H1 (cell line): ENCODE results near the gene RABEP1. TPM values are rescaled to one million over a fixed set of nuclear protein-coding genes. Genes with fewer than 3 reads are reported as not detected.
"Not testable (repeated sequence)": the region's sequence is repeated elsewhere in the genome, so short reads cannot be mapped to it uniquely, and the experiment has no call there.

Experiments
- CTCF ChIA-PET: fragments of 300-600 bp; sonication (Branson Sonifier 250); formaldehyde crosslinking; loops from one replicate; lab custom pipeline; 2021; ENCODE audit not compliant: partially characterized antibody; lab: Charles Lee
- POLR2A ChIA-PET: fragments of 300-600 bp; sonication (Branson Sonifier 250); formaldehyde crosslinking; loops from one replicate; lab custom pipeline; 2021; ENCODE audit warnings: inconsistent platforms; ENCODE audit not compliant: partially characterized antibody; lab: Charles Lee
- DNase-seq, 2 experiments: peaks; one replicate each; pipeline versions ENCODE4 v3.0.0 to v3.0.0-alpha.2; 2010 to 2022; ENCODE audit warnings: low spot score in 2 of 2, low read depth in 1 of 2, mixed read lengths in 1 of 2
- FAIRE-seq: peaks from 2 replicates; lab custom pipeline; 2011; peaks lifted over from hg19 to GRCh38; lab: Jason Lieb, UNC
- H2AFZ ChIP-seq: 2 replicates; pipeline ENCODE4 v1.8.1; 2012; ENCODE audit warnings: low read length, inconsistent platforms
- H2AK5ac ChIP-seq: 2 replicates; pipeline ENCODE4 v1.6.1; 2013; ENCODE audit warnings: low read depth, low read length
- H2BK120ac ChIP-seq: replicated peaks from 2 replicates; pipeline ENCODE3; 2013; ENCODE audit warnings: low read depth, low read length, inconsistent platforms
- H2BK12ac ChIP-seq: 2 replicates; pipeline ENCODE4 v1.6.1; 2013; ENCODE audit warnings: low read depth, low read length
- H2BK15ac ChIP-seq: 2 replicates; pipeline ENCODE4 v1.6.1; 2013; ENCODE audit warnings: low read length
- H2BK20ac ChIP-seq: 2 replicates; pipeline ENCODE4 v1.6.1; 2013; ENCODE audit warnings: low read length
- H2BK5ac ChIP-seq: 2 replicates; pipeline ENCODE4 v1.6.1; 2013; ENCODE audit warnings: low read depth, low read length
- H3K14ac ChIP-seq: 2 replicates; pipeline ENCODE4 v1.6.1; 2013; ENCODE audit warnings: inconsistent platforms; ENCODE audit not compliant: insufficient read length
- H3K18ac ChIP-seq: 2 replicates; pipeline ENCODE4 v1.6.1; 2013; ENCODE audit warnings: low read length; ENCODE audit errors: extremely low read depth
- H3K23ac ChIP-seq: 2 replicates; pipeline ENCODE4 v1.6.1; 2013; ENCODE audit warnings: inconsistent platforms; ENCODE audit not compliant: insufficient read length
- H3K23me2 ChIP-seq: 2 replicates; pipeline ENCODE4 v1.6.1; 2013; ENCODE audit warnings: low read depth, low read length
- H3K27ac ChIP-seq: 2 replicates; pipeline ENCODE4 v1.6.1; 2011; ENCODE audit warnings: low read depth, low read length, inconsistent platforms
- H3K27me3 ChIP-seq, 4 experiments: replicated peaks in 1 of 4; 1 replicate in 1 of 4; 2 replicates in 3 of 4; pipeline versions ENCODE4 v1.6.1 to v1.8.1; 2011 to 2013; ENCODE audit warnings: low read length in 3 of 4, mild to moderate bottlenecking in 3 of 4, inconsistent platforms in 2 of 4, mixed read lengths in 2 of 4, moderate library complexity in 1 of 4; ENCODE audit not compliant: control insufficient read depth in 3 of 4, insufficient read depth in 3 of 4; ENCODE audit errors: extremely low read depth in 1 of 4
- H3K36me3 ChIP-seq, 4 experiments: 2 replicates each; pipeline versions ENCODE4 v1.6.1 to v1.8.1; 2011 to 2013; ENCODE audit warnings: mild to moderate bottlenecking in 4 of 4, low read length in 3 of 4, moderate library complexity in 2 of 4, control low read depth in 1 of 4, inconsistent platforms in 1 of 4; ENCODE audit not compliant: insufficient read depth in 4 of 4, control insufficient read depth in 2 of 4
- H3K4ac ChIP-seq: replicated peaks from 2 replicates; pipeline ENCODE3; 2013; ENCODE audit warnings: low read length, low read depth, mixed read lengths, inconsistent platforms; ENCODE audit not compliant: insufficient read length
- H3K4me1 ChIP-seq, 4 experiments: replicated peaks in 1 of 4; 1 replicate in 1 of 4; 2 replicates in 3 of 4; pipeline versions ENCODE4 v1.6.1 to v1.8.1; 2011 to 2013; ENCODE audit warnings: low read length in 3 of 4, inconsistent platforms in 2 of 4, mixed read lengths in 1 of 4; ENCODE audit not compliant: insufficient read depth in 4 of 4, control insufficient read depth in 3 of 4
- H3K4me2 ChIP-seq, 2 experiments: 2 replicates each; pipeline versions ENCODE4 v1.6.1 to v1.8.1; 2011 to 2013; ENCODE audit warnings: low read depth in 2 of 2, low read length in 2 of 2, control low read depth in 1 of 2, inconsistent platforms in 1 of 2, mild to moderate bottlenecking in 1 of 2; ENCODE audit not compliant: insufficient read depth in 1 of 2
- H3K4me3 ChIP-seq, 4 experiments: fragments of 200-600, 300-600 bp in 1 of 4; sonication (generic), shearing (Covaris generic), sonication (Bioruptor Twin) in 1 of 4; 2 replicates each; pipeline versions ENCODE4 v1.5.1 to v1.8.1; 2011 to 2016; ENCODE audit warnings: low read length in 4 of 4, low read depth in 3 of 4, control low read depth in 2 of 4, inconsistent platforms in 2 of 4, mild to moderate bottlenecking in 2 of 4, mixed read lengths in 1 of 4, moderate library complexity in 1 of 4; ENCODE audit not compliant: insufficient read depth in 2 of 4; ENCODE audit errors: extremely low read depth in 1 of 4
- H3K56ac ChIP-seq: replicated peaks from 2 replicates; pipeline ENCODE3; 2013; ENCODE audit warnings: low read depth, mild to moderate bottlenecking, mixed read lengths, low read length, inconsistent platforms; ENCODE audit not compliant: insufficient read length
- H3K79me1 ChIP-seq: 2 replicates; pipeline ENCODE4 v1.6.1; 2013; ENCODE audit warnings: low read depth, low read length, control low read depth
- H3K79me2 ChIP-seq, 2 experiments: 2 replicates each; pipeline versions ENCODE4 v1.6.1 to v1.8.1; 2012 to 2013; ENCODE audit warnings: low read length in 2 of 2, mild to moderate bottlenecking in 2 of 2, inconsistent platforms in 1 of 2; ENCODE audit not compliant: insufficient read depth in 2 of 2, control insufficient read depth in 1 of 2
- H3K9ac ChIP-seq, 4 experiments: replicated peaks in 1 of 4; 1 replicate in 1 of 4; 2 replicates in 3 of 4; pipeline versions ENCODE4 v1.6.1 to v1.8.1; 2011 to 2013; ENCODE audit warnings: low read depth in 3 of 4, low read length in 3 of 4, control low read depth in 2 of 4, mild to moderate bottlenecking in 2 of 4, moderate library complexity in 2 of 4, inconsistent platforms in 1 of 4; ENCODE audit errors: extremely low read depth in 1 of 4
- H3K9me3 ChIP-seq, 2 experiments: 2 replicates each; pipeline versions ENCODE4 v1.6.1 to v1.8.1; 2012 to 2013; ENCODE audit warnings: mild to moderate bottlenecking in 2 of 2, moderate library complexity in 2 of 2, control low read depth in 1 of 2, inconsistent platforms in 1 of 2, low read depth in 1 of 2, low read length in 1 of 2, mixed read lengths in 1 of 2; ENCODE audit not compliant: insufficient read depth in 2 of 2
- H4K20me1 ChIP-seq, 2 experiments: replicated peaks in 1 of 2; 2 replicates each; pipeline versions ENCODE3 to v1.8.1; 2011 to 2013; ENCODE audit warnings: inconsistent platforms in 2 of 2, low read length in 2 of 2, mild to moderate bottlenecking in 1 of 2; ENCODE audit not compliant: insufficient read depth in 2 of 2, control insufficient read depth in 1 of 2
- H4K5ac ChIP-seq: 2 replicates; pipeline ENCODE4 v1.6.1; 2013; ENCODE audit warnings: low read length, low read depth, mixed read lengths, inconsistent platforms; ENCODE audit not compliant: insufficient read length
- H4K8ac ChIP-seq: 2 replicates; pipeline ENCODE4 v1.8.0; 2013; ENCODE audit warnings: mild to moderate bottlenecking, moderate library complexity, low read length, inconsistent platforms; ENCODE audit not compliant: insufficient read depth; ENCODE audit errors: extremely low read depth
- H4K91ac ChIP-seq: replicated peaks from 2 replicates; pipeline ENCODE3; 2013; ENCODE audit warnings: low read length, mixed read lengths, inconsistent platforms; ENCODE audit not compliant: insufficient read length
- KDM1A ChIP-seq: fragments of 200-600, 300-600 bp; sonication (generic); IDR thresholded peaks from 2 replicates; pipeline ENCODE4 v1.7.1; 2016; ENCODE audit warnings: mild to moderate bottlenecking, low read length, borderline replicate concordance
- POLR2AphosphoS5 ChIP-seq: IDR thresholded peaks from 2 replicates; pipeline ENCODE4 v1.6.1; 2011; ENCODE audit warnings: low read depth, low read length
- TAF1 ChIP-seq: IDR thresholded peaks from 2 replicates; pipeline ENCODE4 v1.6.1; 2011; ENCODE audit warnings: mild to moderate bottlenecking, low read depth, low read length
- TEAD4 ChIP-seq: IDR thresholded peaks from 2 replicates; pipeline ENCODE4 v1.6.1; 2012; ENCODE audit warnings: low read depth, low read length, inconsistent platforms, mixed read lengths
- WGBS, 2 experiments: shearing (Covaris generic) in 1 of 2; methylation state at CpG; one replicate each; pipeline versions ENCODE4 v1.1.6 to v1.1.7; 2013 to 2015; ENCODE audit warnings: low lambda C conversion rate in 2 of 2, mixed read lengths in 2 of 2, inconsistent platforms in 1 of 2, low coverage in 1 of 2, missing lambda C conversion rate in 1 of 2; ENCODE audit not compliant: insufficient replicate concordance in 2 of 2, insufficient coverage in 1 of 2, insufficient read length in 1 of 2; ENCODE audit errors: extremely low coverage in 1 of 2, missing lambda C conversion rate in 1 of 2; 5-methylcytosine and 5-hydroxymethylcytosine counted together
- polyA plus RNA-seq, 7 experiments: library from polyadenylated mRNA; depleted of rRNA in 3 of 7; stranded (reverse) in 5 of 7; unstranded in 2 of 7; fragments of >200 nt in 5 of 7; fragments of 200-250 nt in 2 of 7; gene quantifications; 1 replicate in 5 of 7; 2 replicates in 1 of 7; 4 replicates in 1 of 7; pipeline versions ENCODE4 v1.2.1 to v1.2.3, GENCODE V29; 2011 to 2013; ENCODE audit warnings: missing spikeins in 2 of 7, mixed read lengths in 2 of 7
- total RNA-seq: library from RNA; stranded (reverse); fragmentation: NEBNext Ultra II Directional; extraction: Animal tissue kit (Norgen Biotek cat#: 25700); gene quantifications from 2 replicates; pipeline ENCODE4 v1.2.1, GENCODE V29; 2021

RABEP1 gene
- total and polyA plus RNA-seq, 2 of the 8 experiments (the other 6 are each of a cell fraction or from before 2014, with no cell fraction given): 8.5 to 52.3 TPM

GRCh38 chr17:5281814-5282641 is at the start of gene RABEP1 (continued):
- TF ChIP-seq POLR2AphosphoS5 (peak; percentile 70; the same call in 1 of the 2 replicates), TAF1 (peak; percentile 96), KDM1A (peak; percentile 98), TEAD4 (peak; percentile 98)

DNA sequence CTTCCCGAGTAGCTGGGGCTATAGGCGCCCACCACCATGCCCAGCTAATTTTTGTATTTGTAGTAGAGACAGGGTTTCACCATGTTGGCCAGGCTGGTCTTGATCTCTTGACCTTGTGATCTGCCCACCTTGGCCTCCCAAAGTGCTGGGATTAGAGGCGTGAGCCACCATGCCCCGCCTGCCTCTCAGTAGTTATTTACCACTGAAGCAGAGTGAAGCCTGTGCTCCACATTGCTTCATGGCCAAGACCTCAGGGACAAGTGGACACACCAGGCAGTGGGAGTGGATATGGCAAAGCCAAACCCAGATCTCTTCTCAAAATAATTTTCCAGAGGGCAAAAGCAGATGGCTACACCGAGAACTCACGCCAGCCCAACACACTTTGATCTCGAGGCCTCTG is 48.6 kb upstream of the RABEP1 start:
- H3K4me2 ChIP-seq, H4K5ac ChIP-seq, H3K56ac ChIP-seq, H2AK5ac ChIP-seq, H3K36me3 ChIP-seq, H2BK20ac ChIP-seq, H2BK120ac ChIP-seq, H2BK12ac ChIP-seq, H3K9me3 ChIP-seq, CTCF ChIA-PET, POLR2A ChIA-PET, DNase-seq, H3K23me2 ChIP-seq, H3K18ac ChIP-seq, H3K23ac ChIP-seq, H3K79me2 ChIP-seq, H2BK5ac ChIP-seq, H4K91ac ChIP-seq, H3K4me1 ChIP-seq, H3K4me3 ChIP-seq, H3K27me3 ChIP-seq, H2BK15ac ChIP-seq, H3K14ac ChIP-seq, H3K79me1 ChIP-seq, H2AFZ ChIP-seq, H3K9ac ChIP-seq, H4K20me1 ChIP-seq, H3K27ac ChIP-seq, H4K8ac ChIP-seq, FAIRE-seq, H3K4ac ChIP-seq: not testable (repeated sequence)
- 82% methylated on average over 7 of the region's 7 CpGs; no CpG with 5 or more reads in 1 of the 2 experiments for WGBS, 2 experiments
